Psoas muscle (tissue), 8 donors: ENCODE measurements around the gene STAG3. TPM values are rescaled to one million over a fixed set of nuclear protein-coding genes. Genes with fewer than 3 reads are reported as not detected.
"Not testable (repeated sequence)": the region's sequence is repeated elsewhere in the genome, so short reads cannot be mapped to it uniquely, and the experiment has no call there.

Experiments
- ATAC-seq, 4 donors: fragments of 200-7000 bp; cut with Tn5 transposase; one replicate each; pipeline ENCODE4 v1.9.1; 2020; ENCODE audit warnings: moderate library complexity in 3 of 4, mild to moderate bottlenecking in 2 of 4
- DNase-seq, 2 donors: peaks; one replicate each; pipeline ENCODE4 v3.0.0-alpha.2; 2020
- H3K27ac ChIP-seq: fragments of 200-600 bp; one replicate; pipeline ENCODE4 v1.8.0; 2022
- H3K27me3 ChIP-seq, 3 donors: fragments of 200-600 bp in 1 of 3; one replicate each; pipeline versions ENCODE4 v1.6.1 to v1.8.0; 2013 to 2022; ENCODE audit warnings: low read length in 2 of 3, mild to moderate bottlenecking in 2 of 3, moderate library complexity in 1 of 3; ENCODE audit not compliant: insufficient read depth in 3 of 3
- H3K36me3 ChIP-seq, 2 donors: fragments of 200-600 bp in 1 of 2; one replicate each; pipeline versions ENCODE4 v1.6.1 to v1.8.0; 2013 to 2022; ENCODE audit warnings: low read depth in 1 of 2, mild to moderate bottlenecking in 1 of 2, moderate library complexity in 1 of 2; ENCODE audit not compliant: insufficient read depth in 1 of 2
- H3K4me1 ChIP-seq: fragments of 200-600 bp; one replicate; pipeline ENCODE4 v1.8.0; 2022
- H3K4me3 ChIP-seq: fragments of 200-600 bp; one replicate; pipeline ENCODE4 v1.8.0; 2022; ENCODE audit warnings: mild to moderate bottlenecking
- H3K9me3 ChIP-seq: fragments of 200-600 bp; one replicate; pipeline ENCODE4 v1.8.0; 2022
- CTCF ChIP-seq: fragments of 200-600 bp; IDR thresholded peaks from one replicate; pipeline ENCODE4 v1.8.0; 2022; ENCODE audit warnings: antibody characterized with exemption
- WGBS, 3 donors: extraction: QIAGEN DNeasy Blood & Tissue Kit; methylation state at CpG; one replicate each; pipeline versions ENCODE4 v1.1.6 to v1.1.7; 2013; 5-methylcytosine and 5-hydroxymethylcytosine counted together
- intact Hi-C, 2 donors: fragments of 100-400 bp; cut with DNase I; formaldehyde crosslinking; loops; one replicate each; pipeline versions ENCODE4 v1.11.0 to v1.14.2; 2022
- polyA plus RNA-seq, 3 donors: library from polyadenylated mRNA; stranded (reverse); fragments of 200-250 nt; gene quantifications; one replicate each; pipeline ENCODE4 v1.2.3, GENCODE V29; 2013
- total RNA-seq, 4 donors: library from RNA; stranded (reverse); fragmentation: NEBNext Ultra II Directional in 2 of 4; extraction: Animal tissue kit (Norgen Biotek cat#: 25700) in 2 of 4; gene quantifications; one replicate each; pipeline versions ENCODE4 v1.2.1 to v1.2.4, GENCODE V29; 2021 to 2023
- donor health status: healthy with polysubstance abuse.
- donor health status: DM: no; HTN: no; CAD: no; lungs with moderate emphysema.
- donor health status: Bipolar disorder and iron deficiency.
- donor health status: healthy.
- donor health status: DM: yes; HTN: yes; CAD: no.
- donor health status: DM: no; HTN: no; CAD: no.
- donor health status: DM: no; HTN: no; CAD: no.
- donor health status: DM: yes; HTN: yes; CAD: no.

The STAG3 gene
- total and polyA plus RNA-seq, 7 donors = 0.18 to 0.86 (median 0.50) TPM

GRCh38 chr7:100212631-100213286 lies 35.0 kb downstream of the STAG3 start:
- intact Hi-C loops = loop anchor here (10.0 kb wide), 2 partner anchors 58 to 132 kb away; partner anchors contain the start of gene TRAPPC14 (in 1 of the 2)
- no peak for ATAC-seq

GRCh38 chr7:100213672-100214071 lies 36.0 kb downstream of the STAG3 start:
- intact Hi-C loops = loop anchor here (10.0 kb wide), 2 partner anchors 59 to 131 kb away; partner anchors contain the start of gene TRAPPC14 (in 1 of the 2)
- peaks cover 8% of the 10 kb centered on the region for H3K4me1 ChIP-seq
- H3K27me3 ChIP-seq = no peaks in the 10 kb centered on the region
- TF ChIP-seq CTCF = no peak
- no peak overlapping the region for H3K4me3 ChIP-seq
- ATAC-seq (no peak), DNase-seq (no peak)
- H3K9me3 ChIP-seq = no peaks in the 10 kb centered on the region
- 49 to 54% (median 52%) methylated on average over 6 of the region's 6 CpGs for WGBS, 3 donors
- H3K36me3 ChIP-seq = peaks cover 0 to 5% of the 10 kb centered on the region in 2 donors
- H3K27ac ChIP-seq = no peak overlapping the region

More at GRCh38 chr7:100212631-100213286, 35.0 kb downstream of the STAG3 start:
- DNase-seq = no peak
- WGBS, 3 donors = 68 to 82% (median 82%) methylated on average over 5 of the region's 5 CpGs
- no peak for TF ChIP-seq CTCF
- no peak overlapping the region for H3K27ac ChIP-seq
- H3K36me3 ChIP-seq = peaks cover 0 to 5% of the 10 kb centered on the region in 2 donors
- H3K4me3 ChIP-seq = no peak overlapping the region
- H3K27me3 ChIP-seq = no peaks in the 10 kb centered on the region
- H3K9me3 ChIP-seq = no peaks in the 10 kb centered on the region
- H3K4me1 ChIP-seq = peaks cover 8% of the 10 kb centered on the region

GRCh38 chr7:100214356-100214755 lies 36.6 kb downstream of the STAG3 start:
- intact Hi-C loops = loop anchor here (10.0 kb wide), 2 partner anchors 60 to 130 kb away; partner anchors contain the start of gene TRAPPC14 (in 1 of the 2)
- WGBS, 3 donors = 68 to 72% (median 68%) methylated on average over 5 of the region's 5 CpGs
- H3K4me1 ChIP-seq, H3K9me3 ChIP-seq, H3K27ac ChIP-seq, DNase-seq, H3K27me3 ChIP-seq, H3K4me3 ChIP-seq: not testable (repeated sequence)
- H3K36me3 ChIP-seq = peaks cover 0 to 12% of the 10 kb centered on the region in 2 donors
- peak in 1 of 4 donors; percentile 17 for ATAC-seq

- Histone ChIP-seq H3K9me3 (no peaks in the 10 kb centered on the region), H3K4me3 (no peak overlapping the region), H3K27ac (peak overlapping the region; percentile 50), H3K36me3 (peaks cover 0 to 26% of the 10 kb centered on the region in 2 donors), H3K4me1 (peaks cover 8% of the 10 kb centered on the region), H3K27me3 (no peaks in the 10 kb centered on the region)
- intact Hi-C loops = loop anchor here (10.0 kb wide), 2 partner anchors 61 to 129 kb away; partner anchors contain the start of gene TRAPPC14 (in 1 of the 2)
- no peak for DNase-seq
- ATAC-seq = peak; percentile 15 to 48 (median 44)
- WGBS, 3 donors = 16 to 23% (median 18%) methylated on average over 6 of the region's 6 CpGs
- TF ChIP-seq CTCF = no peak
Observed at GRCh38 chr7:100215895-100216294, 38.2 kb downstream of the STAG3 start.

- Histone ChIP-seq H3K36me3 (peaks cover 0 to 41% of the 10 kb centered on the region in 2 donors), H3K27ac (peak overlapping the region; percentile 41)
- not testable (repeated sequence) for H3K4me1 ChIP-seq, H3K27me3 ChIP-seq, H3K9me3 ChIP-seq, H3K4me3 ChIP-seq
- WGBS, 3 donors = 0% methylated on average over 2 of the region's 5 CpGs; no CpG with 5 or more reads in 1 of the 3 donors
- intact Hi-C loops = loop anchor here (1.0 to 10.0 kb wide), 3 partner anchors 30 to 127 kb away; partner anchors contain the start of gene TRAPPC14 (in 1 of the 2)
- TF ChIP-seq CTCF = peak; percentile 67
- ATAC-seq (peak in 3 of 4 donors; percentile 26 to 61 (median 34)), DNase-seq (peak; percentile 87 to 91)
Observed at GRCh38 chr7:100217934-100218333, 40.2 kb downstream of the STAG3 start.
